ENCODE measurements around the gene FIBP. TPM values are rescaled to one million over a fixed set of nuclear protein-coding genes. Genes with fewer than 3 reads are reported as not detected.

The FIBP gene
- total RNA-seq, 1 experiment from 2014 or later = 105 TPM

GRCh38 chr11:65866509-65867283 is 21.6 kb downstream of the FIBP start:
- TF ChIP-seq CTCF (conservative IDR thresholded peaks at IDR 0.05) = no peak
- no peak for TF ChIP-seq EZH2 (IDR thresholded peaks at IDR 0.05; ENCODE audit: low read depth)
- POLR2A ChIA-PET (ENCODE audit: unreplicated experiment) = no interaction called here
- Histone ChIP-seq H3K4me1 (replicated peaks; ENCODE audit: insufficient read depth) (peaks cover 5% of the 10 kb centered on the region), H3K27ac (no peak overlapping the region), H3K9me3 (ENCODE audit: insufficient read depth, low read depth) (no peaks in the 10 kb centered on the region), H3K36me3 (ENCODE audit: low read depth) (peaks cover 23% of the 10 kb centered on the region), H2AFZ (no peak overlapping the region), H3F3A (ENCODE audit: insufficient read depth, low read depth) (peaks cover 35% of the 10 kb centered on the region), H3K9me2 (ENCODE audit: insufficient read depth) (no peaks in the 10 kb centered on the region), H3K79me2 (ENCODE audit: low read depth) (peaks cover 15% of the 10 kb centered on the region), H3K27me3 (ENCODE audit: insufficient read depth, low read depth) (no peaks in the 10 kb centered on the region), H3K4me3 (no peak overlapping the region), H4K20me1 (ENCODE audit: insufficient read depth) (no peaks in the 10 kb centered on the region; the same call in 1 of the 2 replicates), H3K4me2 (no peak overlapping the region)
- CTCF ChIA-PET = interaction anchor here (0.5 kb wide), 1 partner anchor 155 kb away, joined by 18 read pairs; no protein-coding TSS in a partner anchor
- no peak for DNase-seq
- BruUV-seq (replicated peaks) = no TSS peak
- intact Hi-C loops (cut with micrococcal nuclease; ENCODE audit: unreplicated experiment) = no loop called here

- Histone ChIP-seq H3K36me3 (ENCODE audit: low read depth) (peaks cover 23% of the 10 kb centered on the region), H3F3A (ENCODE audit: insufficient read depth, low read depth) (peaks cover 38% of the 10 kb centered on the region), H3K4me1 (replicated peaks; ENCODE audit: insufficient read depth) (peaks cover 8% of the 10 kb centered on the region), H4K20me1 (ENCODE audit: insufficient read depth) (no peaks in the 10 kb centered on the region; the same call in 1 of the 2 replicates), H3K9me2 (ENCODE audit: insufficient read depth) (no peaks in the 10 kb centered on the region), H3K4me2 (no peak overlapping the region), H3K9me3 (ENCODE audit: insufficient read depth, low read depth) (no peaks in the 10 kb centered on the region), H3K79me2 (ENCODE audit: low read depth) (peaks cover 24% of the 10 kb centered on the region), H2AFZ (no peak overlapping the region), H3K27ac (no peak overlapping the region), H3K4me3 (no peak overlapping the region), H3K27me3 (ENCODE audit: insufficient read depth, low read depth) (no peaks in the 10 kb centered on the region)
- intact Hi-C loops (cut with micrococcal nuclease; ENCODE audit: unreplicated experiment) = no loop called here
- no peak for DNase-seq
- ChIA-PET POLR2A (ENCODE audit: unreplicated experiment) (interaction anchor here (0.7 kb wide), 1 partner anchor 976 kb away, joined by 5 read pairs; no protein-coding TSS in a partner anchor), CTCF (no interaction called here)
- BruUV-seq (replicated peaks) = no TSS peak
- TF ChIP-seq CTCF (conservative IDR thresholded peaks at IDR 0.05) = no peak
These were observed 22.6 kb downstream of the FIBP start for GRCh38 chr11:65865550-65866172.

- Histone ChIP-seq H3K4me1 (replicated peaks; ENCODE audit: insufficient read depth) (peaks cover 10% of the 10 kb centered on the region), H3K36me3 (ENCODE audit: low read depth) (peaks cover 23% of the 10 kb centered on the region)
These were observed 23.4 kb downstream of the FIBP start for GRCh38 chr11:65864706-65865471.

More at GRCh38 chr11:65864706-65865471, 23.4 kb downstream of the FIBP start:
- Histone ChIP-seq H3K4me3 (no peak overlapping the region), H3K79me2 (ENCODE audit: low read depth) (peaks cover 24% of the 10 kb centered on the region), H3K9me3 (ENCODE audit: insufficient read depth, low read depth) (no peaks in the 10 kb centered on the region), H2AFZ (no peak overlapping the region), H3F3A (ENCODE audit: insufficient read depth, low read depth) (peaks cover 40% of the 10 kb centered on the region), H3K9me2 (ENCODE audit: insufficient read depth) (no peaks in the 10 kb centered on the region), H3K27me3 (ENCODE audit: insufficient read depth, low read depth) (no peaks in the 10 kb centered on the region), H4K20me1 (ENCODE audit: insufficient read depth) (no peaks in the 10 kb centered on the region; the same call in 1 of the 2 replicates), H3K4me2 (no peak overlapping the region), H3K27ac (no peak overlapping the region)
- intact Hi-C loops (cut with micrococcal nuclease; ENCODE audit: unreplicated experiment) = no loop called here
- no peak for DNase-seq
- ChIA-PET CTCF (no interaction called here), POLR2A (ENCODE audit: unreplicated experiment) (interaction anchor here (0.7 kb wide), 1 partner anchor 977 kb away, joined by 5 read pairs; no protein-coding TSS in a partner anchor)
- BruUV-seq (replicated peaks) = no TSS peak
- TF ChIP-seq CTCF (conservative IDR thresholded peaks at IDR 0.05) (no peak), EZH2 (IDR thresholded peaks at IDR 0.05; ENCODE audit: low read depth) (no peak)

Measured in PC-9 (cell line).